Activated CD4-positive, alpha-beta T cell treated with anti-CD3 and anti-CD28 coated beads, Interleukin-2, amount 50 U/mL, for 48 hours (primary cell): ENCODE results near the gene RCVRN.

Experiments
- DNase-seq, 2 experiments: peaks; one replicate each; pipeline ENCODE4 v3.0.0-alpha.2; 2020

Gene RCVRN

GRCh38 chr17:9905078-9905415, at the start of gene RCVRN:
RCVRN (minus strand) TSS chr17:9905271; CDS start chr17:9905180, 91 bp downstream.
- DNase-seq: no peak

GRCh38 chr17:9953492-9953891, 48.4 kb upstream of the RCVRN start:
- no peak for DNase-seq

GRCh38 chr17:9951803-9952202, 46.7 kb upstream of the RCVRN start:
- no peak for DNase-seq

- DNase-seq: no peak
These were observed 43.9 kb upstream of the RCVRN start for GRCh38 chr17:9948928-9949327.

DNA sequence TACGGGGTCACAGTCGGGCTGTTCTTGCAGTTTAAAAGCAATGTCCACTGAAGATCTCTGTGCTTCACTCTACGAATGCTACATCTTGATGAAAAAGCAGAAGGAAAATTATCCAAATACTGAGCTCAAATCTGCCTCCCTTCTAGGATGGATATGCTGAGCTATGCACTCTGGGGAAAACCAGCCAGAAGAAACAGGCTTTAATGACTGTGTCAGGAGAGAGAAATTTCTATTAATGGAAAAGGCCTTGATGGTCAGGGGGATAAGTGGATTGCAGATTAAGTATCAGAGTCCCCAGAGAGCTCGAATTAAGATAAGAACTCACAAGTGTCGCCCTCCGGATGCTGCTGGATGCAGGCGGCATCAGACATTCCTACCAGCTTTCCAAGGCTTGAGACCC, 39.6 kb upstream of the RCVRN start:
- DNase-seq: no peak

DNA sequence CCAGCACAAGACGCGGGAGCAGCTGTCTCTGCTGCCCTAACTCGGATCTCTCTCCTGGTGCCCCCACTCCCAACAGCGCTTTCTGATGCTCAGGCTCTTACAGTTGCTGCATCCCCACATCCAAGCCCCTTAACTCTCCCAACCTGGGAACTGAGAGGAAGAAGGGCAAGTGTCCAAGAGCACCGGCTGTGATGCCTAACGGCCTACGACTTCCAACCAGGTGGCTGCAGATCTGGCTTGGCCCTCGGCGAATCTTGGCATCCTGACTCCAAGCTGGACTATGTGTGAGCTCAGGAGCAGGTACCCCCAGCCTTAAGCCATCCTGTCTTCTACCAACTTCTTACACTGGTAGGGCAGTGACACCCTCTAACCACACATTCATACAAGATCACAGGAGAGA, 38.3 kb upstream of the RCVRN start:
- no peak for DNase-seq

DNA sequence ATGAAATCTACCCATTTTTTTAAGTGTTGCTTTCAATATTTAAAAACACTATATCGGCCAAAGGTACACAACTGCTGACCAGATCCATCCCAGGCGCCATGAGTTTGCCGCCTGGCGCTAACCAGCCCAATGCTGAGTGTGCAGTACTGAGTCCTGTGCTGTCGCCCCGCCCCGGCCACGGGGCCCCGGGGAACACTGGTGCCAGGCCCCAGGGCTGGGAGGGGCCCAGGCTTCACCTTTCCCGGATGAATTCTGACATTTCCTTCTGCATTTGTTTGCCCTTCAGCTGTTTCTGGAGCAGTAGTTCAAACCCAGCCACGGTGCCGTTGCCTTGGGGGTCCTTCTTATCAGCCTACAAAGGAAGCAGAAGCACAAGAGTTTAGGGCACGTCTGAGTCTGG, 37.8 kb upstream of the RCVRN start:
- no peak for DNase-seq

- no peak for DNase-seq
These were observed 36.2 kb upstream of the RCVRN start for GRCh38 chr17:9941305-9941704.

GRCh38 chr17:9940841-9941240, 35.8 kb upstream of the RCVRN start:
- DNase-seq: no peak

DNA sequence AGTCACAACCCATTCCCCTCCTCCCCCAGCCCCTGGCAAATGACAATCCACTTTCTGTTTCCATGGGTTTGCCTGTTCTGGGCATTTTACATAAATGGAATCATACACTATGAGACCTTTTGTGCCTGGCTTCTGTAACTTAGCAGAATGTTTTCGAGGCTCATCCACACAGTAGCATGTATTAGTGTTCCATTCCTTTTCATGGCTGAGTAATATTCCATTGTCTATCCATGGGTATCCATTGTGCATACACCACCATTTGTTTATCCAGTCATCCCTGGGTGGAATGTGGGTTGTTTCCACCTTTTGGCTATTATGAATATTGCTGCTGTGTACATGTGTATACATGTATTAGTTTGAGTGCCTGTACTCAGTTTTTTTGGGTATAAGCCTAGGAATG, 33.7 kb upstream of the RCVRN start:
- no peak for DNase-seq

GRCh38 chr17:9937901-9938300, 32.8 kb upstream of the RCVRN start:
- DNase-seq: no peak

DNA sequence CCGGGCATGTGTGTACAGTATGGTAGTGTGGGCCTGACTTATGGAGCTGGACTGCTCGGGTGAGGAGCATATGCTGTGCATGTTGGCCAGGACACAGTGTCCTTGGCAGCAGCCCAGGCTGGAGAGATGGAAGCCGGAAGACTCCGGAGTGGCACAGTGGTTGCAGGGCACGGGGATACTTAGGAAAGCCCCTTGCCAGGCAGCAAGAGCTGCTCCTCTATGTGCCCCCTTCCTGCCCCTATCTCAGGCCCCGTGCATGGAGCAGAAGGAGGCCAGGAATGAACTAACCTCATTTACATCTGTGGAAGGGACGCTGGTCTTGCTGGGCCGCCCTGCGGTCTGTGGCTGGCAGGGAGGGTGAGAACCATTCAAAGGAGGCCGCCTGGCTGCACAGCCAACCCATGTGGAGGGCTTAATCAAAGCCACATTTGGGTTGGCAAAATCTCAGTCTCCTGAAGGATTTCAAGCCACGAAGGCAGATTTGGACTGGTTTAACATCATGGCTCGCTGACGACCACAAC, 32.2 kb upstream of the RCVRN start:
- DNase-seq: no peak

DNA sequence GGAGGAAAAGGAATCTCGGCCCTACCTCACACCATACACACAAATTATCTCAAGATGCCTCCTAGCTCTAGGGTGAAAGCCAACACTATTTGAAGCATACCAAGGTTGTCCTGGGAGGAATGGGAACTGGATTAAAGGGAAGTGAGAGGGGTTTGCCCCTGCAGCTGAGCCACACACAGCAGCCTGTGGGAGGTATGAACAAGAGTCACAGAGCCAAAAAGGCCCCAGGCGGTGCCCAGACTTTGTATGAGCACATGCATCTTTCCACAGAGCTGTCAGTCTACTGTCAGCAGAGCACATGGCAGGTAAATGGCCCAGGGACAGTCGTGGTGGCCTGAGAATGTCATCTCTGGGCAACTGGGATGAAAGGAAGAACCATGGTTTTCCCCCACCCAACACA, 31.0 kb upstream of the RCVRN start:
- DNase-seq: no peak

- DNase-seq: no peak
These were observed 30.3 kb upstream of the RCVRN start for GRCh38 chr17:9935408-9935807.

DNA sequence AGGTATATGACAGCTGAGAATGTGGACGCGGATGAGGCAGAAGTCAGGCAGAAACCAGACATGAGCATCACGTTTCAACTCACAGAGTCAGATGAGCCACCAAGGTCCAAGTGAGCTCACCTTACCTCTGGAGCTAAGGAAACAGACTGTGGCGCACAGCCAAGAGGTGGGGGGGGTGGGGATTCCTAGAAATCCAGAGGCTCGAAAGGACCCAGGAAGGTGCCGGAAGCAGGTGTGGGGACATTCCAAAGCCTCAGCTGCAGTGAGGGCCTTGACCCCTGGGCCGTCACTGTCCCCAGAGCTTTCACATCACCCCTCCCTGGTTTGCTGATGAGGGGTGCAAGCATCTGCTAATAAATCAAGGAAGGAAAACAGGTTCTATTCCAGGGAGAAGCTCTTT, 29.3 kb upstream of the RCVRN start:
- no peak for DNase-seq

DNA sequence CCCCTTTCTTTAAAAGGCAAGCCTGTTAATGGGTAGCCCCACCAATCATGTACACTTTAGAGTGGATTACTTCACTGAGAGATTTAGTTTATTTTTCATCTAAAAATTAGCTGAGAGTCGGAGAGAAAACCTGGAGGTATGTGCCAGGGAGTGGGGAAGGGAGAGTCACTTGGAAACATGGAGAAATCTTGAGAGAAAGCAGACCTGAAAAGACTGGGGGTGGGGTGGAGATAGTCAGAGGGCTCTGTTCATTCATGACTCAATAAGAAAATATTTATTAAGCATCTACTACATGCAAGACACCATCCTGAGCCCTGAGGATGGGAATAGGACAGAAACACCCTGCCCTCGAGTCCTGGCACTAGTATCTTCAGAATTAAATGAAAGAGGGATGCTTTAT, 27.4 kb upstream of the RCVRN start:
- DNase-seq: no peak

- no peak for DNase-seq
These were observed 26.2 kb upstream of the RCVRN start for GRCh38 chr17:9931144-9931741.

- no peak for DNase-seq
These were observed 24.8 kb upstream of the RCVRN start for GRCh38 chr17:9929871-9930270.

DNA sequence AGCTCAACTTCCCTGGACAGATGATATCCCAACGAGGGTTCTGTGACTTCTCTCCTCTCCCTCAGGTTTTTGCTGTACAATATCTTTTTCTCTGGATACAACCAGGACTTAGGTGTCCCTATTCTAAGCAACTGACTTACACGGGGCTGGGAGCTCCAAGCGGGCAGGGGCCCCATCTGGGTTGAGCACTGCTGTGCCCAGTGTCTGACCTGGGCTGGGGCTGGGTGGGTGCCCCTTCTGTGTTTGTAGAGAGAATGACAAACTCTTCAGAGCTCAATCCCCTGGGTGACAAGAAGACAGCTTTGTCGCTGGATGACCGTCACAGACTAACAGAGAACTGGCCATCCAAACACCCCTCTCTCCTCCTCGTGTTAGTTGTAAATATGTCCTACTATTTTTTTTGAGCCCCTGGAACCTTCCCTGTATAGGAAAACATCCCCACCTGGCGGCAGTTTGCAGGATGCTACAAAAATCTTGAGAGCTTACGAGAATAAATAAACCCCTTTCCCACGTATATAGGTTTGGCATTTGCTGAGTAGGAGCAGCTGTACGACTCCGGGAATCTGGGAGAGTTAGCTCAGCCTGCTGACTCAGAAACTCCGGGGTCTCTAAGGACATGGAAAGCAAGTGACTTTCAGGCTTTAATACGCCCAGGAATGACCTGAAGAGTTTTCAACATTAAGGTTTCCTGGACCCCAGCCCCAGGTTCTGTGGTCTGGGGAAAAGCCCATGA, 23.7 kb upstream of the RCVRN start:
- no peak for DNase-seq

DNA sequence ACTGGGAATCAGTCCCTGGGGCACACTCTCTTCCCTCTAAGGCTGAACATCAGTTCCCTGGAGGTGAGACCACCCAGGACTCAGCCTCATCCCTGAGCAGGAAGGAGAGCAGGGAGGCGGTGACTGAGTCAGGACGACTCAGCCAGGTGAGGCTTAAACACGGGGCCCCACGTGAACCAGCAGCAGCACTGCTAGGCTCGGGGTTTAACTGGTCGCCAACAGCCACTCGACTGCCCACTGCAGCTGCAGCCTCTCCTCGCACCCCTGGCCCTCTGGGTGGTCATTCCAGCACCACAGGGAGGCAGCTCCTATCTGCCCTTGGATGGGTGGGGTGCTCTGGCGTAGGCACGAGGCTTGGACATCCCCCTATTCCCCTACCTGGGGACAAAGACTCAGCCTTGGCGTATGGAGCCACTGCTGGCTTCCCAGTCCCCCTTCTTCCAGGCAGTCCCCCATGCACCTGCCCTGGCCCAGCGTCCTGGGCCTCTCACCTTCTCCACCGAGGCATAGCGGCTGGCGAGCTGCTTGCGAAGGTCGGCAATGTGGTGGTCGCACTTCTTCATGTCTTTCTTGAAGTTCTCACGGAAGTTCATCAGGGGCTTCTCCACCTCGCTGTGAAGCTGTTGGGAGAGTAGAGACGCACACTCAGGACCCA, 21.2 kb upstream of the RCVRN start:
- no peak for DNase-seq

DNA sequence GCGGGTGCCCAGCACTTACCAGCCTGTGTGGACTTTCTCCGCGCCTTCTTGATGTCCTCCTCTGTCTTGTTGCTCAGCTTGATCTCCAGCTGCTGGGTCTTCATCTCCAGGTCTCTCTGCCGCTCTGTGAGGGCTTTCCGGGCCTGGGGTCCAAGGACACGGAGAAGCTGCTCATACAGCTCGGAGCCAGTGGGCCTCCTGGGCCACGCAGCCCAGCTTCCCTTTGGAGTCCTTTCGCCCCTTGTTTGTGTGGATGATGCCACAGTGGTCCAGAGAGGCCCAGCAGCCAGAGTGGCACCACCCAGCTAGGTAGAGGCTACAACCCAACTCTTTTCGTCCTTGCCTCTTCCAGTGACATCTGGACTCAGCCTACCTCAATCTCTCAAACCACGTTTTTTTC, 20.4 kb upstream of the RCVRN start:
- no peak for DNase-seq

DNA sequence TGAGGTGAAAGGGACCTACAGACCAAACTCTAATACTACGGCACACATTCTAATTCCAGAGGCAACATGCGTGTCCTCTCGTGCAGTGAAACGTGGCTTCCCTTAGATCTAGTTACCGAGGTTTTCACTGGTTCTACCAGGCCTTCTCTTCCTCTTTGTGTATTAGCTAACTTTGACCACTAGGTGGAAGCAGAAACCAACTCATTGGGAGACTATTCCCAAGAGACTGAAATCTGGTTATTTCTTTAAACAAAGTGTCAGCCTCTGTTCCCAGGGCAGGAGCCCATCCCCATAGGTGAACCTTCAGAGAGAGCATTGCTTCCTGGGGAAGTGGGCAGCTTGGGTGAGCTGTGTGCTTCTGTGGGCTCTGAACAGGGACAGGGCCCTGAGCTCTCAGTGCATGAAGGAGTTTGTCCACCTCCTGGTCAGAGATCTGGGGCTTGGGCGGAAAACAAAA, 19.7 kb upstream of the RCVRN start:
- no peak for DNase-seq

DNA sequence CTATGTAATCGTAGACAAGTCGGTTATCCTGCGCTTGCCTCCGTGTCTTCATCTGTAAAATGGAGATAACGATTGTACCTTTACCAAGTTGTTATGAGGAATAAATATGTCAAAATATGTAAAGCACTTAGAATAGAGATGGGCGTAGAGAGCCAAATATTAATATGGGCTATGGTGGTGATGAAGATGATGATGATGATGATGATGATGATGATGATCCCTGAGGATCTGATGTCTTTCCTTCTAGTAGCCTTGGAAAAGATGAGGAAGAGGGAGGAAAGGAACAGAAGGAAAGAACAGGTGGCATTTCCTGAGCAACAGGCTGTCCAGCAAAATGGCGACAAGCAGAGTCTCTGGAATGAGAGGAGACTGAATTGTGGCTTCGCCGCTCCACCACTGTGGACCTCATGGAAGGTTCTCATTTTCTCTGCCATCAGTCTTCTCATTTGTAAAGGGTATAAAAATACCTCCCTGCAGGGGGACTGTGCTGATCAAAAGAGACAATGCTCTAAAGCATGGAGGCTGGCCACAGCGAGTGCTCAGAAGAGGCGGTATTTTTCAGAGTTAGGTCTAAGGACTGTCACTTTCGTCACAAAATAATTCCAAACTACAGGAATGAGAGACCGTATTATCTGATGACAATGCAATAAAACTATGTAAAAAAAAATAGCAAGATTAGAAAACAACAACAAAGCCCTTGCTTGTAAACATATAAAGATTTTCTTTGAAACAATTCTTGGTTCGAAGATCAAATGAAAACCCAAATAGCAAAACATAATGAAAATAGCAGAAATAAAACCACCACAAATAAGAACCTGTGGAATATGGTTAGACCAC, 17.2 kb upstream of the RCVRN start:
- DNase-seq: no peak
